ENCODE results near the gene RPTOR.

The RPTOR gene

GRCh38 chr17:80507965-80508364, 36.7 kb upstream of the RPTOR start:
- no peak overlapping the region for H3K4me3 ChIP-seq (ENCODE audit: low read depth, low read length)
- no peak for TF ChIP-seq CTCF (IDR thresholded peaks at IDR 0.05; ENCODE audit: low read depth, low read length)

GRCh38 chr17:80509311-80509710, 35.3 kb upstream of the RPTOR start:
- TF ChIP-seq CTCF (IDR thresholded peaks at IDR 0.05; ENCODE audit: low read depth, low read length) = no peak

GRCh38 chr17:80510132-80510531, 34.5 kb upstream of the RPTOR start:
- TF ChIP-seq CTCF (IDR thresholded peaks at IDR 0.05; ENCODE audit: low read depth, low read length) = no peak
- no peak overlapping the region for H3K4me3 ChIP-seq (ENCODE audit: low read depth, low read length)

More at GRCh38 chr17:80509311-80509710, 35.3 kb upstream of the RPTOR start:
- no peak overlapping the region for H3K4me3 ChIP-seq (ENCODE audit: low read depth, low read length)

GRCh38 chr17:80510772-80511171, 33.9 kb upstream of the RPTOR start:
- TF ChIP-seq CTCF (IDR thresholded peaks at IDR 0.05; ENCODE audit: low read depth, low read length) = no peak
- no peak overlapping the region for H3K4me3 ChIP-seq (ENCODE audit: low read depth, low read length)

GRCh38 chr17:80511222-80512180, 33.1 kb upstream of the RPTOR start:
- no peak for TF ChIP-seq CTCF (IDR thresholded peaks at IDR 0.05; ENCODE audit: low read depth, low read length)

GRCh38 chr17:80512233-80512632, 32.4 kb upstream of the RPTOR start:
- no peak overlapping the region for H3K4me3 ChIP-seq (ENCODE audit: low read depth, low read length)
- TF ChIP-seq CTCF (IDR thresholded peaks at IDR 0.05; ENCODE audit: low read depth, low read length) = no peak

More at GRCh38 chr17:80511222-80512180, 33.1 kb upstream of the RPTOR start:
- H3K4me3 ChIP-seq (ENCODE audit: low read depth, low read length) = no peak overlapping the region

GRCh38 chr17:80513201-80513600, 31.4 kb upstream of the RPTOR start:
- no peak overlapping the region for H3K4me3 ChIP-seq (ENCODE audit: low read depth, low read length)
- no peak for TF ChIP-seq CTCF (IDR thresholded peaks at IDR 0.05; ENCODE audit: low read depth, low read length)
